ENCODE data around the gene G3BP1. TPM values are rescaled to one million over a fixed set of nuclear protein-coding genes. Genes with fewer than 3 reads are reported as not detected.

Gene G3BP1
- total RNA-seq, 1 experiment from 2014 or later = 290 TPM

- TF ChIP-seq SIN3A (IDR thresholded peaks at IDR 0.05; ENCODE audit: borderline replicate concordance, insufficient read depth, low read depth, low read length) = no peak
- TF ChIP-seq POLR2AphosphoS5 (IDR thresholded peaks at IDR 0.05; ENCODE audit: low read depth, low read length) = no peak
- TF ChIP-seq TCF7L2 (IDR thresholded peaks at IDR 0.05; ENCODE audit: low read depth, low read length) = no peak
- no peak for TF ChIP-seq CTCF (IDR thresholded peaks at IDR 0.05)
- TF ChIP-seq, protein P1, sequence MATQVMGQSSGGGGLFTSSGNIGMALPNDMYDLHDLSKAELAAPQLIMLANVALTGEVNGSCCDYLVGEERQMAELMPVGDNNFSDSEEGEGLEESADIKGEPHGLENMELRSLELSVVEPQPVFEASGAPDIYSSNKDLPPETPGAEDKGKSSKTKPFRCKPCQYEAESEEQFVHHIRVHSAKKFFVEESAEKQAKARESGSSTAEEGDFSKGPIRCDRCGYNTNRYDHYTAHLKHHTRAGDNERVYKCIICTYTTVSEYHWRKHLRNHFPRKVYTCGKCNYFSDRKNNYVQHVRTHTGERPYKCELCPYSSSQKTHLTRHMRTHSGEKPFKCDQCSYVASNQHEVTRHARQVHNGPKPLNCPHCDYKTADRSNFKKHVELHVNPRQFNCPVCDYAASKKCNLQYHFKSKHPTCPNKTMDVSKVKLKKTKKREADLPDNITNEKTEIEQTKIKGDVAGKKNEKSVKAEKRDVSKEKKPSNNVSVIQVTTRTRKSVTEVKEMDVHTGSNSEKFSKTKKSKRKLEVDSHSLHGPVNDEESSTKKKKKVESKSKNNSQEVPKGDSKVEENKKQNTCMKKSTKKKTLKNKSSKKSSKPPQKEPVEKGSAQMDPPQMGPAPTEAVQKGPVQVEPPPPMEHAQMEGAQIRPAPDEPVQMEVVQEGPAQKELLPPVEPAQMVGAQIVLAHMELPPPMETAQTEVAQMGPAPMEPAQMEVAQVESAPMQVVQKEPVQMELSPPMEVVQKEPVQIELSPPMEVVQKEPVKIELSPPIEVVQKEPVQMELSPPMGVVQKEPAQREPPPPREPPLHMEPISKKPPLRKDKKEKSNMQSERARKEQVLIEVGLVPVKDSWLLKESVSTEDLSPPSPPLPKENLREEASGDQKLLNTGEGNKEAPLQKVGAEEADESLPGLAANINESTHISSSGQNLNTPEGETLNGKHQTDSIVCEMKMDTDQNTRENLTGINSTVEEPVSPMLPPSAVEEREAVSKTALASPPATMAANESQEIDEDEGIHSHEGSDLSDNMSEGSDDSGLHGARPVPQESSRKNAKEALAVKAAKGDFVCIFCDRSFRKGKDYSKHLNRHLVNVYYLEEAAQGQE (IDR thresholded peaks at IDR 0.05; ENCODE audit: insufficient read depth in 1 of 2, low read depth in 2 of 2, low read length in 1 of 2) = no peak
- in situ Hi-C loops (cut with HindIII; ENCODE audit: low pct_unique_long_range_greater_than_20kb, low sequenced_read_pairs) = no loop called here
- ChIA-PET POLR2A (no interaction called here), CTCF (no interaction called here)
- Histone ChIP-seq H3K4me3 (ENCODE audit: low read depth in 2 of 2, low read length in 2 of 2) (peak overlapping the region; percentile 85 to 88), H3K9me3 (ENCODE audit: control insufficient read depth, insufficient read depth, low read depth, low read length) (no peaks in the 10 kb centered on the region), H3K27me3 (ENCODE audit: control insufficient read depth, insufficient read depth, low read length) (no peaks in the 10 kb centered on the region), H3K4me1 (ENCODE audit: control insufficient read depth, insufficient read depth, low read length) (peaks cover 18% of the 10 kb centered on the region), H3K36me3 (ENCODE audit: control insufficient read depth, insufficient read depth, low read length) (peaks cover 5% of the 10 kb centered on the region), H3K27ac (ENCODE audit: low read length) (peak overlapping the region; percentile 88)
- ATAC-seq (peak; percentile 9; the same call in 1 of the 2 replicates), DNase-seq (ENCODE audit: low read depth, low spot score) (no peak)
- BruUV-seq (replicated peaks) = no TSS peak
- intact Hi-C loops (cut with micrococcal nuclease; ENCODE audit: unreplicated experiment) = no loop called here
These were observed 14.3 kb upstream of the G3BP1 start for GRCh38 chr5:151757233-151758140.

- Histone ChIP-seq H3K27ac (ENCODE audit: low read length) (peak overlapping the region; percentile 88), H3K9me3 (ENCODE audit: control insufficient read depth, insufficient read depth, low read depth, low read length) (no peaks in the 10 kb centered on the region), H3K4me3 (ENCODE audit: low read depth in 2 of 2, low read length in 2 of 2) (peak overlapping the region; percentile 85 to 88), H3K27me3 (ENCODE audit: control insufficient read depth, insufficient read depth, low read length) (no peaks in the 10 kb centered on the region), H3K4me1 (ENCODE audit: control insufficient read depth, insufficient read depth, low read length) (peaks cover 18% of the 10 kb centered on the region), H3K36me3 (ENCODE audit: control insufficient read depth, insufficient read depth, low read length) (peaks cover 5% of the 10 kb centered on the region)
- DNase-seq (ENCODE audit: low read depth, low spot score) (no peak), ATAC-seq (peak; percentile 63)
- intact Hi-C loops (cut with micrococcal nuclease; ENCODE audit: unreplicated experiment) (no loop called here), in situ Hi-C loops (cut with HindIII; ENCODE audit: low pct_unique_long_range_greater_than_20kb, low sequenced_read_pairs) (no loop called here)
- TF ChIP-seq TCF7L2 (IDR thresholded peaks at IDR 0.05; ENCODE audit: low read depth, low read length) = no peak
- no peak for TF ChIP-seq POLR2AphosphoS5 (IDR thresholded peaks at IDR 0.05; ENCODE audit: low read depth, low read length)
- no peak for TF ChIP-seq CTCF (IDR thresholded peaks at IDR 0.05)
- TF ChIP-seq SIN3A (IDR thresholded peaks at IDR 0.05; ENCODE audit: borderline replicate concordance, insufficient read depth, low read depth, low read length) = no peak
- TF ChIP-seq, protein P1 (IDR thresholded peaks at IDR 0.05; ENCODE audit: insufficient read depth in 1 of 2, low read depth in 2 of 2, low read length in 1 of 2) = no peak
- ChIA-PET POLR2A (no interaction called here), CTCF (no interaction called here)
- no TSS peak for BruUV-seq (replicated peaks)
These were observed 13.7 kb upstream of the G3BP1 start for GRCh38 chr5:151758141-151758429.

Data from Panc1 (cell line).